ENCODE data around the gene NANOS1.
"Not testable (repeated sequence)": the region's sequence is repeated elsewhere in the genome, so short reads cannot be mapped to it uniquely, and the experiment has no call there.

NANOS1 gene

DNA sequence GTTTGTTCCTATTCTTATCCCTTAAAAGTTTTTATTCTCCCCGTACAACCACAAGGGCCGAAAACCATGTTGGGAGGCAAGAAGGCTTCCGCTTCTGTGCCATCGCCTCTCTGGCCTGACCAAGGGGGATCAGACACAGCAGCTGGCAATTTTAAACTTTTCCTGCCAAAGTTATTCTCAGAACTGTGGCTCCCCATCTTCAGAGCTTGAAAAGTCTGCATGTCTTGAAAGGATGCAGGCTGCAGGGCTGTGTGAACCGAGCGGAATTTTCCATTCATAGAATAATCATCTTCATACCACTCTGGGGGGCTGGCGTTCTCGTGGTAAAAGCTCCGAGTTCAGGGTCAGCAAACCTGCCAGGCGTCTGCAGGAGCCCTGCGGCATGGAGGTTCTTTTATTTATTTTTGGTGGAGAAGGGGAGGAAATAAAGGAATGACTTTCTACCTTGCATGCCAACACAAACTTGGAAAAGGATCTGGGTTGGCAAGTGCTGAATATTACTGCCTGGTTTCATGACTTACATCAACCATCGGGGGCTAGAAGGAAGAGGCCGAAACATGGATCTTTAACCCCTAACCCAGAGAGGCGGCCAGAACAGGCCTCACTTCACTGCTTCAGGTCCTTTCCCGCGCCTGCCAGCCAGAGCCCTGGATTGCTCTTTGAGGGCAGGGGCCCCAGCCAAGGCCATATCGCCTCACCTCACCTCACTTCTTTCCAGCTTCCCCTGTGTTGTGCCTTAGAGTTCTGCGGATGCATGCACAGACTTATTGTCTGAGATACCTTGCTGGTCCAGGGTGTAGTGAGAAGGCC, 3.0 kb upstream of the NANOS1 start:
- TF ChIP-seq, protein P1, sequence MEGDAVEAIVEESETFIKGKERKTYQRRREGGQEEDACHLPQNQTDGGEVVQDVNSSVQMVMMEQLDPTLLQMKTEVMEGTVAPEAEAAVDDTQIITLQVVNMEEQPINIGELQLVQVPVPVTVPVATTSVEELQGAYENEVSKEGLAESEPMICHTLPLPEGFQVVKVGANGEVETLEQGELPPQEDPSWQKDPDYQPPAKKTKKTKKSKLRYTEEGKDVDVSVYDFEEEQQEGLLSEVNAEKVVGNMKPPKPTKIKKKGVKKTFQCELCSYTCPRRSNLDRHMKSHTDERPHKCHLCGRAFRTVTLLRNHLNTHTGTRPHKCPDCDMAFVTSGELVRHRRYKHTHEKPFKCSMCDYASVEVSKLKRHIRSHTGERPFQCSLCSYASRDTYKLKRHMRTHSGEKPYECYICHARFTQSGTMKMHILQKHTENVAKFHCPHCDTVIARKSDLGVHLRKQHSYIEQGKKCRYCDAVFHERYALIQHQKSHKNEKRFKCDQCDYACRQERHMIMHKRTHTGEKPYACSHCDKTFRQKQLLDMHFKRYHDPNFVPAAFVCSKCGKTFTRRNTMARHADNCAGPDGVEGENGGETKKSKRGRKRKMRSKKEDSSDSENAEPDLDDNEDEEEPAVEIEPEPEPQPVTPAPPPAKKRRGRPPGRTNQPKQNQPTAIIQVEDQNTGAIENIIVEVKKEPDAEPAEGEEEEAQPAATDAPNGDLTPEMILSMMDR (IDR thresholded peaks at IDR 0.05; ENCODE audit: borderline replicate concordance, insufficient read depth, low read depth, low read length): no peak
- H3K4me3 ChIP-seq (ENCODE audit: low read depth, low read length): no peak overlapping the region

DNA sequence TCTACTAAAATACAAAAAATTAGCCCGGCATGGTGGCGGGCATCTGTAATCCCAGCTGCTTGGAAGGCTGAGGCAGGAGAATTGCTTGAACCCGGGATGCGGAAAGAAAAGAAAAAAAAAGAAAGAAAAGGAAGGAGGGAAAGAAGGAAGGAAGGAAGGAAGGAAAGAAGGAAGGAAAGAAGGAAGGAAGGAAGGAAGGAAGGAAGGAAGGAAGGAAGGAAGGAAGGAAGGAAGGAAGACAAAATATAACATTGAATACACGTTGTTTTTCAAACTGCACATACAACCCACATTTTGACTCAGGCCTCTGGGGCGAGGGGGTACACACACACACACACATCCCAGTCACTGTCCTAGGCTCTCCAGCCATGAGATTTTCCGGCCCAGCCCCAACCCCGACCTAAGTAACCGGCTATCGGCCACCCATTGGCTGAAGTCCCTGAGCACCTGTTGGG, 1.0 kb upstream of the NANOS1 start:
- not testable (repeated sequence) for H3K4me3 ChIP-seq (ENCODE audit: low read depth, low read length)

DNA sequence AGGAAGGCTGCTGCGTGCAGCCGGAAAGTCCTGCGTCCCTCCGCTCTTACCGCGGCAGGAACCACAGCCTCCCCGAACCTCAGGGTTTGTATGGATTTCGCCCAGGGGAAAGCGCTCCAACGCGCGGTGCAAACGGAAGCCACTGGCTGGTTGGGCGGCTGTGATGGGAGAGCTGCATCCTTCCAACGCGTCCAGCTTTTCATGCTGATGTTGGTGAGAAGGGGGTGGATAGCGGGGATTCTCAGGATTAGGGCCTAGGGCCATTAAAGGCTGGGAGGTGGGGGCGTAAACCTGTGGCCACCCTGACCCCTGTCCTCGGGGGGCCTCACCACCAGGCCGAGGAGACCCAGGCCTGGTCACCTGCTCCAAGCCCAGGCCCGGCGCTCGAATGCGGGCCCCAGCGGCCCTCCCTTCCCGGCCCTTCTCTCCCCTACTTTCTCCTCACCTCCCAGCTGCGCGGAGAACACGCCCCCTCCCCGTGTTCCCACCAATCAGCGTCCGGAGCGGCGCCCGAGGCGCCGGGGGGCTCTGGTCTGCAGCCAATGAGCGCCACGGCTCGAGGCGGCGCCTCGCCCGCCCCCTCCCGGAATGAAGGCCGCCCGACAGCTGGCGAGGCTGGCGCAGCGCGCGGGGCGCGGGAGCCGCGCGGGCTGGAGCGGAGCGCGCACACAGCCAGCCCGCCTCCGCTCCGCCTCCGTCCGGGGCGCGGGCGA, 458 bp upstream of the NANOS1 start:
- TF ChIP-seq, protein P1 (IDR thresholded peaks at IDR 0.05; ENCODE audit: borderline replicate concordance, insufficient read depth, low read depth, low read length): 0 out of 2 replicates have a peak, but pooled peaks have one; percentile 24
- peak overlapping the region; percentile 14 for H3K4me3 ChIP-seq (ENCODE audit: low read depth, low read length)

DNA sequence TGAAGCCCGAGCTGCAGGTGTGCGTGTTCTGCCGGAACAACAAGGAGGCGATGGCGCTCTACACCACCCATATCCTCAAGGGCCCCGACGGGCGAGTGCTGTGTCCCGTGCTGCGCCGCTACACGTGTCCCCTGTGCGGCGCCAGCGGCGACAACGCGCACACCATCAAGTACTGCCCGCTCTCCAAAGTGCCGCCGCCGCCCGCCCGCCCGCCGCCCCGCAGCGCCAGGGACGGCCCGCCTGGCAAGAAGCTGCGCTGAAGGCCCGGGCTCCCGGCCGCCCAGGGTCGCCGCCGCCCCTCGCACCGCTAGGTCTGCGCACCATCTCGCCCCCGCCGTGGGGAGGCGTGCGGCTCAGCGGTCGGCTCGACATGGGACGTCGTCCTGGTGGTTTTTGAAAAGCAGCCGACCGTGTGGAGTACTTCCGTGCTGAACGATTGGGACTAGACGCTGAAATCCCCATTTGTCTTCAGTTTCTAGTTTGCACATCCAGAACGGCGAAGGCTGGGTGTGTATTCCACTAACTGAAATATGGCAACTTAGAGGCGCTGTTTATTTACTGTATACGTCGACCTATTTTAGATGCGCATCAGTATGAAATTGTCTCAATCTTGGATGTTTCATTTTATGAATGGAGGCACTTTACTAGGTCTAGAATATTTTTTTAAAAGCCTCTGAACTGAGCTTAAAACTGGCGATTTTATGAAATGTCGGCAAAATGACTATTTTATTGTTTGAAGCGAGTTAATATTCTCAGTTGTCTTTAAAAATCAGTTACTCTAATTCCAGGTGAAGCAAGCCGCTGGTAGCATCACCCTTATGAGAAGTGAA, 1.1 kb downstream of the NANOS1 start:
- H3K4me3 ChIP-seq (ENCODE audit: low read depth, low read length): peak overlapping the region; percentile 10
- TF ChIP-seq, protein P1 (IDR thresholded peaks at IDR 0.05; ENCODE audit: borderline replicate concordance, insufficient read depth, low read depth, low read length): no peak

DNA sequence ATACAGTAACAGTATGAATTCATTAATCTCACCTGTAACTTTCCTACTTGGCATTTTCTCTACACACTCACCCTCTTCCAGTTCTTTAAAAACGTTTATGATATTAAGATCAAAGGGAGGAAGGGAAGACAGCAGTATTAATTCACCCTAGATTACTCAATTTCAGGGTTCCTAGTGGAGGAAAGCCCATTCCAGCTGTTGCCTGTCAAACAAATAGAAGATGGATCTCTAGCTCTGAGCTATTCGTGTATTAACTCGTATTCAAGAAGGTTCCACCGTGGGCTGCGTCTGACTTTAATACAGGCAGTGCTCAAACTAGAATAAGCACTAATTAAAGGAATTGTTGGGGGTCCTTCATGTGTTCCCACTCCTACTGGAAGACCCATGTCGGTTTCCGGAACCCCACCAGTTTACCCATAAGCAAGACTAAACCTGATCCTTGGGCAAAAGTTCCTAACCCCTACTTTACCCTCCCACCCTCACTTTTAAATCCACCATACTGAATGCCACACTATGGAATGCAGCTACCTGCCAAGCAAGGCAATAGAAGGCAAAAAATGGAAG, 2.1 kb downstream of the NANOS1 start:
- no peak overlapping the region for H3K4me3 ChIP-seq (ENCODE audit: low read depth, low read length)
- TF ChIP-seq, protein P1 (IDR thresholded peaks at IDR 0.05; ENCODE audit: borderline replicate concordance, insufficient read depth, low read depth, low read length): no peak

DNA sequence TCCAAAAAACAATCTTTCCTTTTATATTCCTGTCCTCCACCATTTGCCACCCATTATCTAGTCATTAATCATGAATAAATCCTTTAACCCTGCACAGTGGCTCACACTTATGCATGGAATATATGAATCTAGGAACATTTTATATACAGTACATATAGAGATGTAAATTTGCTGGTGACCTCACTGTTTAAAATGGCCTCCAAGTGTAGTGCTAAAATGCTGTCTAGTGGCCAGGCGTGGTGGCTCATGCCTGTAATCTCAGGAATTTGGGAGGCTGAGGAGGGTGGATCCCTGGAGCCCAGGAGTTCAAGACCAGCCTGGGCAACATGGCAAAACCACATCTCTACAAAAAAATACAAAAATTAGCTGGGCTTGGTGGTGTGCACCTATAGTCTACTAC, 9.6 kb downstream of the NANOS1 start:
- no peak overlapping the region for H3K4me3 ChIP-seq (ENCODE audit: low read depth, low read length)
- TF ChIP-seq, protein P1 (IDR thresholded peaks at IDR 0.05; ENCODE audit: borderline replicate concordance, insufficient read depth, low read depth, low read length): no peak

DNA sequence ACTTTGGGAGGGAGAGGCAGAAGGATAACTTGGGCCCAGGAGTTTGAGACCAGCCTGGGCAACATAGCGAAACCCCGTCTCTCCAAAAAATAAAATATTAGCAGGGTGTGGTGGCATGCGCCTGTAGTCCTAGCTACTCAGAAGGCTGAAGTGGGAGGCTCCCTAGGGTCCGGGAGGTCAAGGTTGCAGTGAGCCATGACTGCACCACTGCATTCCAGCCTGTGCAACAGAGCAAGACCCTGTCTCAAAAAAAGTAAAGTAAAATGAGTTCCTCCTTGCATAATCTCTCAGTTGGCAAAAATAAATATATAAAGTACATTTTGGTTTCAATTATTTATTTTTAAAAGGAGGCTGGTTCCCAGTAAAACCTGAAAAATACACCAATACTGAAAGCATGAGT, 11.8 kb downstream of the NANOS1 start:
- H3K4me3 ChIP-seq (ENCODE audit: low read depth, low read length): no peak overlapping the region
- TF ChIP-seq, protein P1 (IDR thresholded peaks at IDR 0.05; ENCODE audit: borderline replicate concordance, insufficient read depth, low read depth, low read length): no peak
